Skin of body (tissue), 2 donors: ENCODE data around the gene MMP8. TPM values are rescaled to one million over a fixed set of nuclear protein-coding genes. Genes with fewer than 3 reads are reported as not detected.
"Not testable (repeated sequence)": the region's sequence is repeated elsewhere in the genome, so short reads cannot be mapped to it uniquely, and the experiment has no call there.

Experiments
- DNase-seq: peaks from one replicate; lab custom pipeline; 2025; lab: John Stamatoyannopoulos, UW
- total RNA-seq: library from RNA; depleted of rRNA; stranded (reverse); fragments of >200 nt; gene quantifications from one replicate; pipeline ENCODE4 v1.2.3, GENCODE V29; 2014

The MMP8 gene
- total RNA-seq, result 8.4 TPM

GRCh38 chr11:102724904-102725500 is at the start of gene MMP8:
Gene MMP8 (minus strand): TSS chr11:102724954. CDS start chr11:102724855, 99 bp downstream.
- no peak for DNase-seq

DNA sequence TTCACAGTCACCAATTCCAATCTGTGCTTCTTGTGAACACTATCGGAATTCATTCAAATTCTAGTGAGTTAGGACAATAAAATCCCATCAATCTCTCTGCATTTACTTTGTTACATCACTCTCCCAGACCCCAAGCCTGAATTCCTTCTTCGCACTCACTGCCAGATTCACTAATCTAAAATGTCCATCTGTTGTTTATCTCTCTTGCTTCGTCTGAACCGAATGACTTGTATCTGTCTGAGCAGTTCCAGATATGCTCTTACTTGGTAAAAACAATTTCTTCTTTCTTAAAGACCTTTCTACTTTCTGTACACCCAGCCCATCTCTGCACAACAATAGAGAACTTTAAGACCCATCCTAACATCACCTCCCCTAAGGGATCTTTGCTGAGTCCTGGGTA is 48.6 kb upstream of the MMP8 start:
- DNase-seq, result peak; percentile 3

GRCh38 chr11:102771351-102771750 is 46.6 kb upstream of the MMP8 start:
- DNase-seq, result no peak

GRCh38 chr11:102770191-102770590 is 45.4 kb upstream of the MMP8 start:
- DNase-seq, result no peak

- no peak for DNase-seq
Measured at GRCh38 chr11:102767800-102768199, 43.0 kb upstream of the MMP8 start.

GRCh38 chr11:102763440-102763839 is 38.7 kb upstream of the MMP8 start:
- DNase-seq, result no peak

- no peak for DNase-seq
Measured at GRCh38 chr11:102762361-102762767, 37.6 kb upstream of the MMP8 start.

GRCh38 chr11:102761646-102762238 is 37.0 kb upstream of the MMP8 start:
- peak; percentile 31 for DNase-seq

DNA sequence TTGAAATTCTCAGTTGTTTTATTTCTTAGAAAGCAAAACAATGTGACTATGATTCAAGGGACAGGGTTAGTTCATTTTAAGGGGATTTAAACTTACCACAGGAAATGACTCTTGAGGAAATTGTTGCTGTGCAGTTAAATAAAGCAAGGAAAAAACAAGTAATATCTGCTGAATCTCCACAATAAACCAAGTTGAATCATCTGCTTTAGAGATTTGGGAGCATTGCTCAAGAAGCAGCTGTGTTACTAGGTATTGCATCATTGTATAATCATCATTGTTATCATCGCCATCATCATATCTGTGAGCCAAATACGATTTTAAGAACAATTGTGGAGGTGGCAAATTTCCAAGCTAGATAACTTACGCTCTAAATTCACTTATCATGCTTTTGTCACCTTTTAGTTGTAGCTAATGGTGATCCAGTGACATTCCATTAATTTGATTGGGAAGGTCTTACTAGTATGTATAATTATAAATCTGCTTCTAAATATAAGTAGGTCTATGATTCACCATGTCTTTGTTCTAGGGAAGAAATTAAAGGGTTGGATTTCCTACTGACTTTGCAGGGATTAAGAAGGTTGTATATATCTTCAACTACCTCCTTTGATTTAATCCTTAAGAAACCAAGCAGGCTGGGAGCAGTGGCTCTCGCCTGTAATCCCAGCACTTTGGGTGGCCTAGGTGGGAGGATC is 35.7 kb upstream of the MMP8 start:
- DNase-seq, result peak; percentile 87

- no peak for DNase-seq
Measured at GRCh38 chr11:102757823-102758549, 33.2 kb upstream of the MMP8 start.

- no peak for DNase-seq
Measured at GRCh38 chr11:102753267-102753666, 28.5 kb upstream of the MMP8 start.

DNA sequence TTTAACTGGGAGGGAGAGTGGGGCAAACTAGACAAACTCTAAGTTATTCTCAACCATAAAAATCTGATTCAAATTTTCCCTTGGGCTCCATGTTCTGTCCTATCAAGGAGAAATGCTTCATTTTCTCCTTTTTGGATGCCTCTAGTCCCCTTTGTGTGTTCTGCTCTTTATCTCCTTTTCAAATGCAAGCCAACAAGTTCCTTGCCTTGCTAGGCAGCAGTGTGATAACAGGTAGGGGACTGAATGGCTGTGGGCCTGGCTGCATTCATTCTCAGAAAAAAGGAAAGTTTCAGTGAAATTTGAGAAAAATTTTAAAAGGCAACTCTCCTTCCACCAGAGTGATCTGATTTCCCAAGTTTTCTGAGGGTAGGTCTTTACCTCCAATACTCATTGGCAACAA is 26.9 kb upstream of the MMP8 start:
- no peak for DNase-seq

DNA sequence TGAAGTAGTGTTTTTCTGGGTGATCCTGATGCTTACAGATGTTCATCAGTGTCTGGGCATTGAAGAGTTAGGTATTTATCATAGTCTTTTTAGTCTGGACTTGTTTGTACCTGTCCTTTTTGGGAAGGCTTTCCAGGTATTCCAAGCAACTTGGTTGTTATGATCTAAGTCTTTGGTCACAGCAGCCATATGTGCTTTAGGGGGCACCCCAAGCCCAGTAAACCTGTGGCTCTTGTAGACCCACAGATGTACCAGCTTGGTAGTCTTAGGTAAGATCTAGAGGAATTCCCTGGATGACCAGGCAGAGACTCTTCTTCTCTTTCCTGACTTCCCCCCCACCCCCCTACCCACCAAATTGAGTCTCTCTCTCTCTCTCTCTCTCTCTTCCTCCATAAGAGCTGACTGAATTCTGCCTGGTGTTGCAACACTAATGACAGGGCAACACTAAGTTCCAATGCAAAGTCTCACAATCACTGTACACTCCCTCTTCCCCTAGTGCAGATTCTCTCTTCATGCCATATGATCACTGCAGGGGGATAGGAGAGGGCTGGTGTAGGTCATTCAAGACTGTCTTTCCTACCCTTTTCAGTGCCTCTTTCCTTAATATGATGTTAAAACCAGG is 24.5 kb upstream of the MMP8 start:
- DNase-seq, result no peak

DNA sequence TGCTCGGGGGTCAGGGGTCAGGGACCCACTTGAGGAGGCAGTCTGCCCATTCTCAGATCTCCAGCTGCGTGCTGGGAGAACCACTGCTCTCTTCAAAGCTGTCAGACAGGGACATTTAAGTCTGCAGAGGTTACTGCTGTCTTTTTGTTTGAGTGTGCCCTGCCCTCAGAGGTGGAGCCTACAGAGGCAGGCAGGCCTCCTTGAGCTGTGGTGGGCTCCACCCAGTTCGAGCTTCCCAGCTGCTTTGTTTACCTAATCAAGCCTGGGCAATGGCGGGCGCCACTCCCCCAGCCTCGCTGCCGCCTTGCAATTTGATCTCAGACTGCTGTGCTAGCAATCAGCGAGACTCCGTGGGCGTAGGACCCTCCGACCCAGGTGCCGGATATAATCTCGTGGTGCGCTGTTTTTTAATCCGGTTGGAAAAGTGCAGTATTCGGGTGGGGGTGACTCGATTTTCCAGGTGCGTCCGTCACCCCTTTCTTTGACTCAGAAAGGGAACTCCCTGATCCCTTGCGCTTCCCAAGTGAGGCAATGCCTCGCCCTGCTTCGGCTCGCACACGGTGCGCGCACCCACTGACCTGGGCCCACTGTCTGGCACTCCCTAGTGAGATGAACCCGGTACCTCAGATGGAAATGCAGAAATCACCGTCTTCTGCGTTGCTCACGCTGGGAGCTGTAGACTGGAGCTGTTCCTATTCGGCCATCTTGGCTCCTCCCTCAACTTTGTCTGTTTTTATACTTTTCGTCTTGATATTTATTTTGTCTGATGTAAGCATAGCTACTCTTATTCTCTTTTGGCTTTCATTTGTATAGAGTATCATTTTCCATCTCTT is 22.2 kb upstream of the MMP8 start:
- DNase-seq, result not testable (repeated sequence)

GRCh38 chr11:102734650-102735049 is 9.9 kb upstream of the MMP8 start:
- DNase-seq, result no peak

GRCh38 chr11:102733232-102733875 is 8.6 kb upstream of the MMP8 start:
- no peak for DNase-seq

GRCh38 chr11:102730944-102731343 is 6.2 kb upstream of the MMP8 start:
- DNase-seq, result not testable (repeated sequence)

DNA sequence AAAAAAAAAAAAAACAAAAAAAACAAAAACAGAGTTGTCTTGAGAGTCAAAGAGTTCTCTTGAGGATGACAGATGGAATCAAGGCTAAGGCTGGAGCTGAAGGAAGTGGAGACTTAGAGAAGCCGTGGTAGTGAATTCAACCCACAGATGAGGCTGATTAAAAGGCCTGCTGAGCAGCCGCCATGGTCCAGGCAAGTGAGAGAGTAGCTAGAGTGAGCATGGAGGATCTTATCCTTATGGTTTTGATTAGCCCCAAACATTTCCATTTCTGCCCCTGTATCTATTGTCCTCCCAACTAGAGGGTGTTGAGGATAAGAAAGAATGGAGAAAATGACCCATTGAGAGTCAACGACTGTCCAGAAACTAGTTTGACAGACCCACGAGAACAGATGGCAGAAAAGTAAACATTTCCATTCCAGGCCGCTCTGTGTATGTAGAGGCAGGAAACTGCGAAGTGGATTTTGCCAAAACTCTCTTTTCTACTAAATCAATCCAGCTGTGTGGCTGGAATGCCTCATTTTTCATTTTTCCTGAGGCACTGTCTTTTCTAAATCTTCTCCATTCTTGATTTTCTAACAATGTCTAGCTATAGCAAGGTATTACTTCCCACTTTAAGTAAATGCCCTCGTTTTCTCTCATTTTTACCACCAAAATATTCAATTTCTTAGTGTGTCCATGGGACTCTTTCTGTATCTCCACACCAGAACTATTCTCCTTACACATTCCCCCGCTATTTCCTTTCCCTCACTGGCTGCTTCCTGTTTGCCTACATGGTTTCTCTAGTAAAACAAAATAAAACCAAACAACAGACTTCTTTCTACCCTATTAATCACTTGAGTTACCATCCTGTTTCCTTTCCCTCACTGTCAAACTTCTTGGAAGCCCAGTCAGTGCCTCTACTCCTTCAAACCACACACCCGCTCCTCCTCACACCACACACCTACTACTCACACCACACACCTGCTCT is 5.4 kb upstream of the MMP8 start:
- DNase-seq, result peak; percentile 86

DNA sequence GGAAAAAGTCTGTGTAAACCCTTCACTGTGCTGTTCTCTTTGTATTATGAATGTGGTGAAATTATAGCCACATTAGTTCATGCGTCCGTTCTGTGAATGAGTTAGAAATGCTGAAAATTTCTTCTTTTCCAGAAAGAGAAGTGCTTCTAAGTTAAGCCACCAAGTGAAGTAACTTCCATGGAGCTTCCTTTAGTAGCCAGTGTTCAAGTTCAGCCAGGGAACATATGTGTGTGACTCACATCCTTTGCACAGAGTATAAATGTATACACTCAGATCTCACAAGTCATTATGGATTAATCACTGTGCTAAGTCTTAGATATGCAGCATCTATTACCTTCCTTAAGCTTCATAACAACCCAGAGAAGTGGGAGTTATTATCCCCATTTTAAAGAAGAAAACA is 3.1 kb upstream of the MMP8 start:
- DNase-seq, result no peak
